Adrenal gland (tissue), 12 donors: ENCODE results near the gene LBHD1. TPM values are rescaled to one million over a fixed set of nuclear protein-coding genes. Genes with fewer than 3 reads are reported as not detected.
A peak's percentile ranks its signal among the peaks of the same experiment; 100 is the strongest.

Experiments
- DNase-seq, 7 donors: peaks; one replicate each; pipeline ENCODE4 v3.0.0-alpha.2; 2019 to 2020
- H3K27ac ChIP-seq, 5 donors: fragments of 200-600 bp; sonication (generic) in 4 of 5; 1 replicate in 3 of 5; 2 replicates in 2 of 5; pipeline versions ENCODE4 v1.5.1 to v1.8.0; 2016 to 2020; ENCODE audit warnings: mild to moderate bottlenecking in 1 of 5
- H3K27me3 ChIP-seq: fragments of 200-600 bp; 2 replicates; pipeline ENCODE4 v1.8.0; 2021
- H3K36me3 ChIP-seq, 2 donors: fragments of 200-600 bp; replicated peaks in 1 of 2; 1 replicate in 1 of 2; 2 replicates in 1 of 2; pipeline versions ENCODE4 v1.5.1 to v1.8.0; 2018 to 2022
- H3K4me1 ChIP-seq, 2 donors: fragments of 200-600 bp; replicated peaks in 1 of 2; 1 replicate in 1 of 2; 2 replicates in 1 of 2; pipeline versions ENCODE4 v1.5.1 to v1.8.0; 2018 to 2021
- H3K4me3 ChIP-seq, 4 donors: fragments of 200-600 bp; sonication (generic) in 3 of 4; one replicate each; pipeline ENCODE4 v1.5.1; 2016 to 2018
- H3K9me3 ChIP-seq, 3 donors: fragments of 200-600 bp; sonication (generic) in 1 of 3; replicated peaks in 1 of 3; 1 replicate in 2 of 3; 2 replicates in 1 of 3; pipeline versions ENCODE4 v1.5.1 to v1.8.0; 2016 to 2021
- CTCF ChIP-seq, 6 experiments: fragments of 450-650 bp in 4 of 6; fragments of 200-600 bp in 2 of 6; sonication (generic) in 1 of 6; IDR thresholded peaks; 1 replicate in 5 of 6; 2 replicates in 1 of 6; pipeline versions ENCODE4 v1.5.1 to v1.8.0; 2016 to 2021; ENCODE audit warnings: antibody characterized with exemption in 6 of 6, mild to moderate bottlenecking in 2 of 6, moderate library complexity in 1 of 6
- POLR2A ChIP-seq, 2 donors: fragments of 450-650 bp; IDR thresholded peaks; one replicate each; pipeline ENCODE4 v1.6.1; 2017; ENCODE audit warnings: antibody characterized with exemption in 2 of 2, mild to moderate bottlenecking in 2 of 2, moderate library complexity in 1 of 2
- WGBS, 4 donors: extraction: QIAGEN DNeasy Blood & Tissue Kit in 2 of 4; methylation state at CpG; one replicate each; pipeline versions ENCODE4 v1.1.5 to v1.1.7; 2013 to 2017; 5-methylcytosine and 5-hydroxymethylcytosine counted together
- intact Hi-C, 2 donors: fragments of 100-400 bp; cut with DNase I; formaldehyde crosslinking; loops; one replicate each; pipeline versions ENCODE4 v1.14.1 to v1.15.0; 2022 to 2023
- polyA plus RNA-seq, 3 donors: library from polyadenylated mRNA; stranded (reverse); fragments of 200-250 nt in 2 of 3; fragments of 350-450 nt in 1 of 3; fragmentation: Illumina TruSeq in 1 of 3; extraction: RNeasy Lipid Tissue Mini Kit (QIAGEN cat#74804) in 1 of 3; gene quantifications; one replicate each; pipeline ENCODE4 v1.2.3, GENCODE V29; 2013 to 2014
- total RNA-seq, 9 donors: library from RNA; depleted of rRNA in 4 of 9; stranded (reverse); fragments of >200 nt in 4 of 9; fragments of 120-200 nt in 1 of 9; fragmentation: NEBNext Ultra II Directional in 1 of 9; extraction: Animal tissue kit (Norgen Biotek cat#: 25700) in 1 of 9; gene quantifications; one replicate each; pipeline versions ENCODE4 v1.1.0 to v1.2.4, GENCODE V29; 2013 to 2023
- donor health status: healthy with polysubstance abuse.
- donor health status: Bipolar disorder and iron deficiency.
- donor health status: DM: yes; HTN: yes; CAD: no.
- donor health status: DM: no; HTN: no; CAD: no.
- donor health status: DM: no; HTN: no; CAD: no.
- donor health status: DM: yes; HTN: yes; CAD: no.

LBHD1 gene
- total and polyA plus RNA-seq, 12 donors: 1.1 to 30.4 (median 12.7) TPM

- WGBS, 4 donors: 25 to 39% (median 32%) methylated on average over 10 to 11 of the region's 11 CpGs
- Histone ChIP-seq H3K27ac (peak within 1 kb of the TSS; percentile 35 to 77 (median 54)), H3K4me3 (peak within 1 kb of the TSS in 1 of 4 donors; percentile 31), H3K9me3 (no peaks in the 10 kb centered on the region), H3K4me1 (peaks cover 4 to 23% of the 10 kb centered on the region in 2 donors), H3K36me3 (peaks cover 0 to 36% of the 10 kb centered on the region in 2 donors), H3K27me3 (no peaks in the 10 kb centered on the region)
- intact Hi-C loops: loop anchor here in 1 of 2 donors (5.0 kb wide), 1 partner anchor 307 kb away; no protein-coding TSS in a partner anchor
- TF ChIP-seq POLR2A (IDR thresholded peaks at IDR 0.05) (peak; percentile 33 to 71), CTCF (IDR thresholded peaks at IDR 0.05) (no peak)
- DNase-seq: peak; percentile 79 to 95 (median 89)
These were observed 17.5 kb upstream of the LBHD1 start, which contains the start of gene LRRN4CL for GRCh38 chr11:62689421-62690183. Gene LRRN4CL (minus strand): TSS chr11:62689530. CDS start chr11:62688508, 1,022 bp downstream.

GRCh38 chr11:62688491-62688890 lies 16.4 kb upstream of the LBHD1 start:
- peaks cover 0 to 36% of the 10 kb centered on the region in 2 donors for H3K36me3 ChIP-seq
- peak overlapping the region in 2 of 5 donors; percentile 54 to 62 for H3K27ac ChIP-seq
- peaks cover 4 to 23% of the 10 kb centered on the region in 2 donors for H3K4me1 ChIP-seq
- no peaks in the 10 kb centered on the region for H3K27me3 ChIP-seq
- intact Hi-C loops: no loop called here
- H3K9me3 ChIP-seq: no peaks in the 10 kb centered on the region
- no peak for DNase-seq
- WGBS, 4 donors: 20 to 40% (median 34%) methylated on average over 1 of the region's 1 CpG
- TF ChIP-seq CTCF (IDR thresholded peaks at IDR 0.05) (no peak), POLR2A (IDR thresholded peaks at IDR 0.05) (no peak)
- peak overlapping the region in 1 of 4 donors; percentile 31 for H3K4me3 ChIP-seq

DNA sequence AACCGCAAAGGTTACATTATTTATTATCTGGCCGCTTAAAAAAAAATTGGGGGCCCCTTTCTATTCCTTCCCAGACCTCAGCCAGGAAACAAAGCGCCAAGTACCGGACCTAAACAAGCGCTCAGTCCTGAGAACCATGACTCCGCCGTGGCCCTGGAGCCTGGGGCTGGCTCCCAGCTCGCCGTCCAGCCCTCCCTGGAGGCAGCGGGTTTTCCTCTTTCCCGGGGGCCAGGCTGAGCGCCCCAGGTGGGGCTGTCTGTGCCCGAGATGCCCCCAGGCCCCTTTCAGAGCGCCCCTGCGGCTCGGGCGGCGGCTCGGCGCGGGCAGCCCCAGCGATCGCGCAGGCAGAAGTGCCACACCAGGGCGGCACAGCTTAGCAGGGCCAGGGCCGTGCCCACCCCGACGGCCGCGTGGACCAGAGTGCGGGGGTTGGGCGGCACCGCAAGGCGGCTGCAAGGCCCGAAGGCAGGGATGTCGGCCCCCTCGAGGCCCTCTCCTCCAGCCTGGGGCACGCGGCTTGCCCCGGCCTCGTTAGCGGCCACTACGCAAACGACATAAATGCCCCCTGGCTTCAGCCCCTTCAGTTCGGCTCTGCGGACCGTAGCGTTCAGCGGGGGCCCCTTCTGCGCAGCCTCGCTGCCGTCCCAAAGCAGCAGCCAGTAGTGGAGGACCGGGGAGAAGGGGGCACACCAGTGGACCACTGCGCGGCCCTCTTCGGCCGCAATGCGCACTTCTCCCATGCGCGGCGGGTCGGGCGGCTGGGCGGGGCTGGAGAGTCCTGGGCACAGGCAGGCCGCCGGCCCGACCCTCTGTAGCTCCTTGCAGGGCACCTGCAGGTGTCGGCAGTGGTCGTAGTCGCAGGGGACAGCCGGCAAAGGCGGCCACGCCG lies 15.7 kb upstream of the LBHD1 start:
- H3K27ac ChIP-seq: no peak overlapping the region
- H3K36me3 ChIP-seq: peaks cover 0 to 31% of the 10 kb centered on the region in 2 donors
- no peaks in the 10 kb centered on the region for H3K27me3 ChIP-seq
- H3K4me3 ChIP-seq: peak overlapping the region in 1 of 4 donors; percentile 19
- H3K9me3 ChIP-seq: no peaks in the 10 kb centered on the region
- DNase-seq: no peak
- TF ChIP-seq POLR2A (IDR thresholded peaks at IDR 0.05) (no peak), CTCF (IDR thresholded peaks at IDR 0.05) (no peak)
- peaks cover 4 to 23% of the 10 kb centered on the region in 2 donors for H3K4me1 ChIP-seq
- WGBS, 4 donors: 44 to 72% (median 50%) methylated on average over 14 to 74 of the region's 74 CpGs
- intact Hi-C loops: no loop called here

DNA sequence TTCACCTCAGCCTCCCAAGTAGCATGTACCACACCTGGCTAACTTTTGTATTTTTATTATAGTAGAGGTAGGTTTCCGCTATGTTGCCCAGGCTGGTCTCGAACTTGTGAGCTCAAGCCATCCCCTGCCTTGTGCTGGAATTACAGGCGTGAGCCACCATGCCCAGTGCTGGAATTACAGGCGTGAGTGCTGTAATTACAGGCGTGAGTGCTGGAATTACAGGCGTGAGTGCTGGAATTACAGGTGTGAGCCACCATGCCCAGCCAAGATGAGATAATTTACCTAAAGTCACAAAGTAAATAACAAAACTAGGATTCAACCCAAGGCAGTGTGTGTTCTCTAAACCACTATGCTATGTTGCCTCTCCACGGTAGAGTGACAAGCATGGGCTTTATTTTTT lies 10.5 kb upstream of the LBHD1 start:
- intact Hi-C loops: no loop called here
- Histone ChIP-seq H3K36me3 (peaks cover 0 to 4% of the 10 kb centered on the region in 2 donors), H3K27ac (no peak overlapping the region), H3K9me3 (no peaks in the 10 kb centered on the region), H3K27me3 (no peaks in the 10 kb centered on the region), H3K4me3 (no peak overlapping the region), H3K4me1 (peaks cover 12 to 17% of the 10 kb centered on the region in 2 donors)
- no peak for DNase-seq
- 83 to 95% (median 86%) methylated on average over 7 of the region's 7 CpGs for WGBS, 4 donors
- TF ChIP-seq POLR2A (IDR thresholded peaks at IDR 0.05): no peak
- no peak for TF ChIP-seq CTCF (IDR thresholded peaks at IDR 0.05)
